Sigmoid colon (tissue), 4 donors: Measurements from ENCODE around the gene CAMSAP2.

Source experiments
- CTCF ChIP-seq, 4 experiments: fragments of 450-650 bp in 3 of 4; fragments of 200-600 bp in 1 of 4; IDR thresholded peaks; one replicate each; pipeline ENCODE4 v1.5.1; 2016 to 2019; ENCODE audit warnings: antibody characterized with exemption in 4 of 4, mild to moderate bottlenecking in 3 of 4, moderate library complexity in 2 of 4
- EP300 ChIP-seq, 4 donors: sonication (generic); formaldehyde crosslinking; IDR thresholded peaks; one replicate each; pipeline ENCODE4 v1.6.1; 2017; ENCODE audit warnings: antibody characterized with exemption in 4 of 4
- POLR2A ChIP-seq, 2 donors: fragments of 450-650 bp; IDR thresholded peaks; one replicate each; pipeline ENCODE4 v1.6.1; 2016; ENCODE audit warnings: antibody characterized with exemption in 2 of 2, mild to moderate bottlenecking in 2 of 2, moderate library complexity in 2 of 2

- TF ChIP-seq CTCF (IDR thresholded peaks at IDR 0.05) (no peak), EP300 (IDR thresholded peaks at IDR 0.05) (no peak), POLR2A (IDR thresholded peaks at IDR 0.05) (no peak)
Observed at GRCh38 chr1:200905411-200906052, 166.8 kb downstream of the CAMSAP2 start.
